GM19397 (cell line): Measurements from ENCODE around the gene MARS2.
"Not testable (repeated sequence)": the region's sequence is repeated elsewhere in the genome, so short reads cannot be mapped to it uniquely, and the experiment has no call there.

ENCODE experiments used
- ATAC-seq: cut with Tn5 transposase; IDR thresholded peaks from one replicate; pipeline ENCODE4 v1.9.1; 2021; ENCODE audit warnings: mild to moderate bottlenecking, moderate library complexity; ENCODE audit not compliant: unreplicated experiment

Gene MARS2

DNA sequence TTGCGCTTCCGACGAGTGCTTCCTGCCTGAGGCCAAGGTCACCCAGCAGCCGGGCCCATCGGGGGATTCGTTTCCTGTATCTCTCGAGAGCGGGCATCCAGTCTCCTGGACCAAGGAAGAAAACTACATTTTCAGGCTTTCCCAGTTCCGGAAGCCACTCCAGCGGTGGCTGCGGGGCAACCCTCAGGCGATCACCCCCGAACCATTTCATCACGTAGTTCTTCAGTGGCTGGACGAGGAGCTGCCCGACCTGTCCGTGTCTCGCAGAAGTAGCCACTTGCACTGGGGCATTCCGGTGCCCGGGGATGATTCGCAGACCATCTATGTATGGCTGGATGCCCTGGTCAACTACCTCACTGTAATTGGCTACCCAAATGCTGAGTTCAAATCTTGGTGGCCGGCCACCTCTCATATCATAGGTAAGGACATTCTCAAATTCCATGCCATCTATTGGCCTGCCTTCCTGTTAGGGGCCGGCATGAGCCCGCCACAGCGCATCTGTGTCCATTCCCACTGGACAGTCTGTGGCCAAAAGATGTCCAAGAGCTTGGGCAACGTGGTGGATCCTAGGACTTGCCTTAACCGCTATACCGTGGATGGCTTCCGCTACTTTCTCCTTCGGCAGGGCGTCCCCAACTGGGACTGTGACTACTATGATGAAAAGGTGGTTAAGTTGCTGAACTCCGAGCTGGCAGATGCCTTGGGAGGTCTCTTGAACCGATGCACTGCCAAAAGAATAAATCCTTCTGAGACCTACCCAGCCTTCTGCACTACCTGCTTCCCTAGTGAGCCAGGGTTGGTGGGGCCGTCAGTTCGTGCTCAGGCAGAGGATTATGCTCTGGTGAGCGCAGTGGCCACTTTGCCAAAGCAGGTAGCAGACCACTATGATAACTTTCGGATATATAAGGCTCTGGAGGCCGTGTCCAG, 1.0 kb downstream of the MARS2 start:
- no peak for ATAC-seq

GRCh38 chr2:197706839-197707207, 1.7 kb downstream of the MARS2 start:
- ATAC-seq = no peak

DNA sequence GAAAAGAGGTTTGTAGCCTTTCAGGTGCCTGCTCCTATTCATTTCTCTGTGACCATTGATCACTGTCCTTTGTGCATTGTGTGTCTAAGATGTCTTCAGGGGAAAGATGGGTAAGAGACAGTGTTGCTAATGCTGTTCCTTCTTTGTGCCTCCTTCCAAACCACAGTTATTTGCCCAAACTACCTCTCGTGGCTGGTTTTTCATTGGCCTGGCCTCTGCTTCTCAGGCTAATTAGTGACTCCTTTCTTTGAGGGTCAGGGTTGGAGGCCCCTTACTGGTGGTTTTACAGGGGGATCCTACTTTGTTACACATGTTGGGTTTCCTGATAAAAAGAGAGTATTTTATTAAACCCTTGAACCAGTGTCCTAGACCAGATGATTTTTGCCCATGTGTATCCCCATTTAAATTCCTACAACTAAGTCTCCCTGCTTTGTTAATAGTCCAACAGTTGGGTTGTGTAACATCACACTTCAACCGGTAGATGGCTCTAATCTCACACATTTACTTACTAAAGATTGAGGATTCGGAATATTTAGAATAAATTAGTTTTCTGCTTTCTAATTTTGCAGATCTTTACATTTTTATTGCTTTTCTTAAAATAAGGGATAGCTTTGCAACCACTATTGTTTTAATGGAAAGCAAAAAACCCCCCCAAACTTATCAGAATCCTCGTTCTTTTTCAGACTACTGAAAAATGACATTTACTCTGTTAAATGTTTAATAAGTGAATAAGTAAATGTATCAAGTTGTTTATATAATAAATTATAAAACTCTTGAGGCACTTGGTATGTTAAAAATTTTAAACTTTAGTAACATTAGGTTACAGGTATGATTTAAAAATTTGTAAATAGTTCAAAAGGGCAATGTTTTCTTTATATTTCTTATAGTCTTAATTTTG, 2.4 kb downstream of the MARS2 start:
- no peak for ATAC-seq

- ATAC-seq = no peak
Observed at GRCh38 chr2:197708331-197708730, 3.2 kb downstream of the MARS2 start.

GRCh38 chr2:197709140-197709539, 4.0 kb downstream of the MARS2 start:
- ATAC-seq = not testable (repeated sequence)

GRCh38 chr2:197710424-197711042, 5.4 kb downstream of the MARS2 start:
- peak; percentile 68 for ATAC-seq

GRCh38 chr2:197711578-197711977, 6.4 kb downstream of the MARS2 start:
- ATAC-seq = no peak

DNA sequence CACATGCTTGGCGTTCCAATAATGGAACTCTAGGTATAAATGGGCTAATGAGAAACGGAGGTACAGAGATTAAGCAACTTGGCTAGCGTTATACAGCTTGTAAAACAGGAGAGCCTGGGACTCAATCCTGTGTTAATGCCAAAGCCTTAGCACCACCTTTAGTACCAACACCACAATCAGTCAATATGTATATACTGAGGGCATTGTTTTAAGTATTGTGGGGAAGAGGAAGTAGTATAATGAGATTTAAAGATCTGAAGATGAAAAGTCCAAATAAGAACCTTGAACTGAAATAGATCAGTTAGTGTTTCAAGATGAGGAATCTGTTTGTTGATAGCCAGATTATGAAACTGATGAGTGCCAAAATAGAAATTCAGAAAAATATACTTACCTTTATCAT, 8.1 kb downstream of the MARS2 start:
- no peak for ATAC-seq

GRCh38 chr2:197717863-197718262, 12.7 kb downstream of the MARS2 start:
- ATAC-seq = no peak

DNA sequence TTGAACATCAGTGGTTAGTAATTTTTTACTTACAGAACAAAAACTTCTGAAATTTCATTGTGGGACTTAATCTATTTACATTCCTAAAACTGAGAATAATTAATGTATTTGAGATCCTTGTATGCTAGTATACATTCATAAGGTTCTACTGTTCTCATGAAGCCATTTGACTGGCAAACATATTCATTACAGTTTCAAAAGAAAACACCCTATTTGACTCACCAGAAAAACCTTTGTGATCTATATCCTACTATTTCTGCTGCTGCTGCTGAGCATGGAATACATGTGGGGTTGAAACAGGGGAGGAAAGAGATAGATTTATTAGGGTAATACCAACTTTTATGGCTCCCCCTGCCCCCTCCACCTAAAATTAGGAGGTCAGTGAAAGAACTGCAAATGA, 21.8 kb downstream of the MARS2 start:
- ATAC-seq = no peak

- ATAC-seq = not testable (repeated sequence)
Observed at GRCh38 chr2:197728555-197729544, 23.7 kb downstream of the MARS2 start.

- ATAC-seq = no peak
Observed at GRCh38 chr2:197740200-197740599, 35.0 kb downstream of the MARS2 start.
